Mucosa of rectum (tissue), 2 donors: ENCODE results near the gene MRGPRF.

Experiments
- H3K27ac ChIP-seq, 2 donors: one replicate each; pipeline ENCODE4 v1.7.0; 2013; ENCODE audit warnings: inconsistent platforms in 2 of 2, low read depth in 2 of 2, low read length in 2 of 2
- H3K27me3 ChIP-seq, 2 donors: one replicate each; pipeline ENCODE4 v1.7.0; 2013; ENCODE audit warnings: low read length in 2 of 2; ENCODE audit not compliant: control insufficient read depth in 2 of 2, insufficient read depth in 2 of 2
- H3K36me3 ChIP-seq, 2 donors: one replicate each; pipeline ENCODE4 v1.7.0; 2013; ENCODE audit warnings: low read length in 2 of 2; ENCODE audit not compliant: control insufficient read depth in 2 of 2, insufficient read depth in 2 of 2
- H3K4me1 ChIP-seq, 2 donors: one replicate each; pipeline ENCODE4 v1.7.0; 2013; ENCODE audit warnings: low read length in 2 of 2, mild to moderate bottlenecking in 1 of 2; ENCODE audit not compliant: control insufficient read depth in 2 of 2, insufficient read depth in 2 of 2
- H3K4me3 ChIP-seq, 2 donors: one replicate each; pipeline ENCODE4 v1.7.0; 2013; ENCODE audit warnings: low read length in 2 of 2
- H3K9ac ChIP-seq, 2 donors: one replicate each; pipeline ENCODE4 v1.7.0; 2013; ENCODE audit warnings: low read length in 2 of 2, low read depth in 1 of 2, mild to moderate bottlenecking in 1 of 2
- H3K9me3 ChIP-seq, 2 donors: one replicate each; pipeline ENCODE4 v1.7.0; 2013; ENCODE audit warnings: low read length in 2 of 2; ENCODE audit not compliant: control insufficient read depth in 2 of 2
- donor health status: healthy.
- donor health status: Normal muscosa, but diverticular disease.

Gene MRGPRF

GRCh38 chr11:69057236-69057635 is 44.2 kb upstream of the MRGPRF start:
- no peaks in the 10 kb centered on the region for H3K9me3 ChIP-seq
- peaks cover 11 to 16% of the 10 kb centered on the region in 2 donors for H3K4me1 ChIP-seq
- H3K4me3 ChIP-seq = no peak overlapping the region
- peaks cover 10 to 17% of the 10 kb centered on the region in 2 donors for H3K36me3 ChIP-seq
- H3K27me3 ChIP-seq = no peaks in the 10 kb centered on the region
- no peak overlapping the region for H3K27ac ChIP-seq
- no peak overlapping the region for H3K9ac ChIP-seq

- Histone ChIP-seq H3K4me3 (no peak overlapping the region), H3K9ac (no peak overlapping the region), H3K27ac (peak overlapping the region in 1 of 2 donors; percentile 62)
Observed at GRCh38 chr11:69055598-69056516, 42.8 kb upstream of the MRGPRF start.

GRCh38 chr11:69055212-69055586 is 42.2 kb upstream of the MRGPRF start:
- Histone ChIP-seq H3K27me3 (no peaks in the 10 kb centered on the region), H3K4me3 (no peak overlapping the region), H3K9me3 (no peaks in the 10 kb centered on the region), H3K36me3 (peaks cover 8 to 15% of the 10 kb centered on the region in 2 donors), H3K27ac (peak overlapping the region in 1 of 2 donors; percentile 62), H3K9ac (peak overlapping the region in 1 of 2 donors; percentile 14), H3K4me1 (peaks cover 14 to 16% of the 10 kb centered on the region in 2 donors)

More at GRCh38 chr11:69055598-69056516, 42.8 kb upstream of the MRGPRF start:
- H3K36me3 ChIP-seq = peaks cover 10 to 15% of the 10 kb centered on the region in 2 donors
- H3K27me3 ChIP-seq = no peaks in the 10 kb centered on the region
- H3K9me3 ChIP-seq = no peaks in the 10 kb centered on the region
- peaks cover 12 to 16% of the 10 kb centered on the region in 2 donors for H3K4me1 ChIP-seq

GRCh38 chr11:69054397-69055211 is 41.6 kb upstream of the MRGPRF start:
- no peaks in the 10 kb centered on the region for H3K27me3 ChIP-seq
- H3K27ac ChIP-seq = peak overlapping the region in 1 of 2 donors; percentile 62
- peaks cover 20 to 22% of the 10 kb centered on the region in 2 donors for H3K4me1 ChIP-seq
- H3K36me3 ChIP-seq = peaks cover 2 to 15% of the 10 kb centered on the region in 2 donors
- H3K9ac ChIP-seq = peak overlapping the region in 1 of 2 donors; percentile 14
- no peaks in the 10 kb centered on the region for H3K9me3 ChIP-seq
- H3K4me3 ChIP-seq = no peak overlapping the region

- Histone ChIP-seq H3K27me3 (no peaks in the 10 kb centered on the region), H3K27ac (no peak overlapping the region), H3K4me3 (no peak overlapping the region), H3K9me3 (no peaks in the 10 kb centered on the region), H3K36me3 (peaks cover 0 to 15% of the 10 kb centered on the region in 2 donors), H3K4me1 (peaks cover 24 to 27% of the 10 kb centered on the region in 2 donors), H3K9ac (no peak overlapping the region)
Observed at GRCh38 chr11:69053546-69054396, 40.7 kb upstream of the MRGPRF start.

- no peak overlapping the region for H3K27ac ChIP-seq
- no peak overlapping the region for H3K4me3 ChIP-seq
- no peak overlapping the region for H3K9ac ChIP-seq
- H3K36me3 ChIP-seq = peaks cover 0 to 13% of the 10 kb centered on the region in 2 donors
- H3K27me3 ChIP-seq = no peaks in the 10 kb centered on the region
- no peaks in the 10 kb centered on the region for H3K9me3 ChIP-seq
- peaks cover 27% of the 10 kb centered on the region in 2 donors for H3K4me1 ChIP-seq
Observed at GRCh38 chr11:69053169-69053477, 40.1 kb upstream of the MRGPRF start.

GRCh38 chr11:69052343-69053168 is 39.5 kb upstream of the MRGPRF start:
- H3K9ac ChIP-seq = peak overlapping the region in 1 of 2 donors; percentile 12
- H3K4me3 ChIP-seq = no peak overlapping the region
- no peak overlapping the region for H3K27ac ChIP-seq
- peaks cover 27 to 29% of the 10 kb centered on the region in 2 donors for H3K4me1 ChIP-seq
- H3K27me3 ChIP-seq = no peaks in the 10 kb centered on the region
- no peaks in the 10 kb centered on the region for H3K9me3 ChIP-seq
- H3K36me3 ChIP-seq = peaks cover 0 to 8% of the 10 kb centered on the region in 2 donors

GRCh38 chr11:69051381-69052342 is 38.6 kb upstream of the MRGPRF start:
- Histone ChIP-seq H3K27ac (no peak overlapping the region), H3K27me3 (no peaks in the 10 kb centered on the region), H3K9me3 (no peaks in the 10 kb centered on the region), H3K4me3 (no peak overlapping the region), H3K4me1 (peaks cover 27 to 29% of the 10 kb centered on the region in 2 donors), H3K36me3 (peaks cover 0 to 6% of the 10 kb centered on the region in 2 donors), H3K9ac (no peak overlapping the region)
